GM21528 (cell line): Measurements from ENCODE around the gene DGKQ.
"Not testable (repeated sequence)": the region's sequence is repeated elsewhere in the genome, so short reads cannot be mapped to it uniquely, and the experiment has no call there.

Source experiments
- ATAC-seq: cut with Tn5 transposase; IDR thresholded peaks from one replicate; pipeline ENCODE4 v1.9.1; 2021; ENCODE audit warnings: mild to moderate bottlenecking, moderate library complexity; ENCODE audit not compliant: unreplicated experiment, low FRiP score

DGKQ gene

GRCh38 chr4:930028-930551 is 43.3 kb downstream of the DGKQ start:
- no peak for ATAC-seq

GRCh38 chr4:929096-929765 is 44.1 kb downstream of the DGKQ start:
- ATAC-seq: no peak

- not testable (repeated sequence) for ATAC-seq
Observed at GRCh38 chr4:927566-927965, 45.8 kb downstream of the DGKQ start.

GRCh38 chr4:926538-926937 is 46.8 kb downstream of the DGKQ start:
- no peak for ATAC-seq

GRCh38 chr4:925771-926500 is 47.4 kb downstream of the DGKQ start:
- ATAC-seq: no peak

- no peak for ATAC-seq
Observed at GRCh38 chr4:925171-925570, 48.2 kb downstream of the DGKQ start.

GRCh38 chr4:924107-925096 is 49.0 kb downstream of the DGKQ start:
- ATAC-seq: no peak

GRCh38 chr4:921830-922331 is 51.5 kb downstream of the DGKQ start:
- ATAC-seq: no peak

GRCh38 chr4:919004-919680 is 54.2 kb downstream of the DGKQ start:
- ATAC-seq: not testable (repeated sequence)

- not testable (repeated sequence) for ATAC-seq
Observed at GRCh38 chr4:918591-918990, 54.8 kb downstream of the DGKQ start.

GRCh38 chr4:917992-918391 is 55.4 kb downstream of the DGKQ start:
- no peak for ATAC-seq

- no peak for ATAC-seq
Observed at GRCh38 chr4:917466-917865, 55.9 kb downstream of the DGKQ start.

GRCh38 chr4:915595-915994 is 57.8 kb downstream of the DGKQ start:
- no peak for ATAC-seq

- no peak for ATAC-seq
Observed at GRCh38 chr4:915041-915474, 58.3 kb downstream of the DGKQ start.

GRCh38 chr4:914531-914930 is 58.8 kb downstream of the DGKQ start:
- ATAC-seq: no peak

GRCh38 chr4:913280-913618 is 60.1 kb downstream of the DGKQ start:
- ATAC-seq: no peak

- ATAC-seq: no peak
Observed at GRCh38 chr4:912548-913279, 60.7 kb downstream of the DGKQ start.

- ATAC-seq: no peak
Observed at GRCh38 chr4:911871-912490, 61.4 kb downstream of the DGKQ start.

- ATAC-seq: no peak
Observed at GRCh38 chr4:911221-911751, 62.1 kb downstream of the DGKQ start.
